H1 (cell line): ENCODE measurements around the gene C16orf54. TPM values are rescaled to one million over a fixed set of nuclear protein-coding genes. Genes with fewer than 3 reads are reported as not detected.

Experiments
- CTCF ChIA-PET: fragments of 300-600 bp; sonication (Branson Sonifier 250); formaldehyde crosslinking; loops from one replicate; lab custom pipeline; 2021; ENCODE audit not compliant: partially characterized antibody; lab: Charles Lee
- POLR2A ChIA-PET: fragments of 300-600 bp; sonication (Branson Sonifier 250); formaldehyde crosslinking; loops from one replicate; lab custom pipeline; 2021; ENCODE audit warnings: inconsistent platforms; ENCODE audit not compliant: partially characterized antibody; lab: Charles Lee
- DNase-seq, 2 experiments: peaks; one replicate each; pipeline versions ENCODE4 v3.0.0 to v3.0.0-alpha.2; 2010 to 2022; ENCODE audit warnings: low spot score in 2 of 2, low read depth in 1 of 2, mixed read lengths in 1 of 2
- FAIRE-seq: peaks from 2 replicates; lab custom pipeline; 2011; peaks lifted over from hg19 to GRCh38; lab: Jason Lieb, UNC
- H2AFZ ChIP-seq: 2 replicates; pipeline ENCODE4 v1.8.1; 2012; ENCODE audit warnings: low read length, inconsistent platforms
- H2AK5ac ChIP-seq: 2 replicates; pipeline ENCODE4 v1.6.1; 2013; ENCODE audit warnings: low read depth, low read length
- H2BK120ac ChIP-seq: replicated peaks from 2 replicates; pipeline ENCODE3; 2013; ENCODE audit warnings: low read depth, low read length, inconsistent platforms
- H2BK12ac ChIP-seq: 2 replicates; pipeline ENCODE4 v1.6.1; 2013; ENCODE audit warnings: low read depth, low read length
- H2BK15ac ChIP-seq: 2 replicates; pipeline ENCODE4 v1.6.1; 2013; ENCODE audit warnings: low read length
- H2BK20ac ChIP-seq: 2 replicates; pipeline ENCODE4 v1.6.1; 2013; ENCODE audit warnings: low read length
- H2BK5ac ChIP-seq: 2 replicates; pipeline ENCODE4 v1.6.1; 2013; ENCODE audit warnings: low read depth, low read length
- H3K14ac ChIP-seq: 2 replicates; pipeline ENCODE4 v1.6.1; 2013; ENCODE audit warnings: inconsistent platforms; ENCODE audit not compliant: insufficient read length
- H3K18ac ChIP-seq: 2 replicates; pipeline ENCODE4 v1.6.1; 2013; ENCODE audit warnings: low read length; ENCODE audit errors: extremely low read depth
- H3K23ac ChIP-seq: 2 replicates; pipeline ENCODE4 v1.6.1; 2013; ENCODE audit warnings: inconsistent platforms; ENCODE audit not compliant: insufficient read length
- H3K23me2 ChIP-seq: 2 replicates; pipeline ENCODE4 v1.6.1; 2013; ENCODE audit warnings: low read depth, low read length
- H3K27ac ChIP-seq: 2 replicates; pipeline ENCODE4 v1.6.1; 2011; ENCODE audit warnings: low read depth, low read length, inconsistent platforms
- H3K27me3 ChIP-seq, 4 experiments: replicated peaks in 1 of 4; 1 replicate in 1 of 4; 2 replicates in 3 of 4; pipeline versions ENCODE4 v1.6.1 to v1.8.1; 2011 to 2013; ENCODE audit warnings: low read length in 3 of 4, mild to moderate bottlenecking in 3 of 4, inconsistent platforms in 2 of 4, mixed read lengths in 2 of 4, moderate library complexity in 1 of 4; ENCODE audit not compliant: control insufficient read depth in 3 of 4, insufficient read depth in 3 of 4; ENCODE audit errors: extremely low read depth in 1 of 4
- H3K36me3 ChIP-seq, 4 experiments: 2 replicates each; pipeline versions ENCODE4 v1.6.1 to v1.8.1; 2011 to 2013; ENCODE audit warnings: mild to moderate bottlenecking in 4 of 4, low read length in 3 of 4, moderate library complexity in 2 of 4, control low read depth in 1 of 4, inconsistent platforms in 1 of 4; ENCODE audit not compliant: insufficient read depth in 4 of 4, control insufficient read depth in 2 of 4
- H3K4ac ChIP-seq: replicated peaks from 2 replicates; pipeline ENCODE3; 2013; ENCODE audit warnings: low read length, low read depth, mixed read lengths, inconsistent platforms; ENCODE audit not compliant: insufficient read length
- H3K4me1 ChIP-seq, 4 experiments: replicated peaks in 1 of 4; 1 replicate in 1 of 4; 2 replicates in 3 of 4; pipeline versions ENCODE4 v1.6.1 to v1.8.1; 2011 to 2013; ENCODE audit warnings: low read length in 3 of 4, inconsistent platforms in 2 of 4, mixed read lengths in 1 of 4; ENCODE audit not compliant: insufficient read depth in 4 of 4, control insufficient read depth in 3 of 4
- H3K4me2 ChIP-seq, 2 experiments: 2 replicates each; pipeline versions ENCODE4 v1.6.1 to v1.8.1; 2011 to 2013; ENCODE audit warnings: low read depth in 2 of 2, low read length in 2 of 2, control low read depth in 1 of 2, inconsistent platforms in 1 of 2, mild to moderate bottlenecking in 1 of 2; ENCODE audit not compliant: insufficient read depth in 1 of 2
- H3K4me3 ChIP-seq, 4 experiments: fragments of 200-600, 300-600 bp in 1 of 4; sonication (generic), shearing (Covaris generic), sonication (Bioruptor Twin) in 1 of 4; 2 replicates each; pipeline versions ENCODE4 v1.5.1 to v1.8.1; 2011 to 2016; ENCODE audit warnings: low read length in 4 of 4, low read depth in 3 of 4, control low read depth in 2 of 4, inconsistent platforms in 2 of 4, mild to moderate bottlenecking in 2 of 4, mixed read lengths in 1 of 4, moderate library complexity in 1 of 4; ENCODE audit not compliant: insufficient read depth in 2 of 4; ENCODE audit errors: extremely low read depth in 1 of 4
- H3K56ac ChIP-seq: replicated peaks from 2 replicates; pipeline ENCODE3; 2013; ENCODE audit warnings: low read depth, mild to moderate bottlenecking, mixed read lengths, low read length, inconsistent platforms; ENCODE audit not compliant: insufficient read length
- H3K79me1 ChIP-seq: 2 replicates; pipeline ENCODE4 v1.6.1; 2013; ENCODE audit warnings: low read depth, low read length, control low read depth
- H3K79me2 ChIP-seq, 2 experiments: 2 replicates each; pipeline versions ENCODE4 v1.6.1 to v1.8.1; 2012 to 2013; ENCODE audit warnings: low read length in 2 of 2, mild to moderate bottlenecking in 2 of 2, inconsistent platforms in 1 of 2; ENCODE audit not compliant: insufficient read depth in 2 of 2, control insufficient read depth in 1 of 2
- H3K9ac ChIP-seq, 4 experiments: replicated peaks in 1 of 4; 1 replicate in 1 of 4; 2 replicates in 3 of 4; pipeline versions ENCODE4 v1.6.1 to v1.8.1; 2011 to 2013; ENCODE audit warnings: low read depth in 3 of 4, low read length in 3 of 4, control low read depth in 2 of 4, mild to moderate bottlenecking in 2 of 4, moderate library complexity in 2 of 4, inconsistent platforms in 1 of 4; ENCODE audit errors: extremely low read depth in 1 of 4
- H3K9me3 ChIP-seq, 2 experiments: 2 replicates each; pipeline versions ENCODE4 v1.6.1 to v1.8.1; 2012 to 2013; ENCODE audit warnings: mild to moderate bottlenecking in 2 of 2, moderate library complexity in 2 of 2, control low read depth in 1 of 2, inconsistent platforms in 1 of 2, low read depth in 1 of 2, low read length in 1 of 2, mixed read lengths in 1 of 2; ENCODE audit not compliant: insufficient read depth in 2 of 2
- H4K20me1 ChIP-seq, 2 experiments: replicated peaks in 1 of 2; 2 replicates each; pipeline versions ENCODE3 to v1.8.1; 2011 to 2013; ENCODE audit warnings: inconsistent platforms in 2 of 2, low read length in 2 of 2, mild to moderate bottlenecking in 1 of 2; ENCODE audit not compliant: insufficient read depth in 2 of 2, control insufficient read depth in 1 of 2
- H4K5ac ChIP-seq: 2 replicates; pipeline ENCODE4 v1.6.1; 2013; ENCODE audit warnings: low read length, low read depth, mixed read lengths, inconsistent platforms; ENCODE audit not compliant: insufficient read length
- H4K8ac ChIP-seq: 2 replicates; pipeline ENCODE4 v1.8.0; 2013; ENCODE audit warnings: mild to moderate bottlenecking, moderate library complexity, low read length, inconsistent platforms; ENCODE audit not compliant: insufficient read depth; ENCODE audit errors: extremely low read depth
- H4K91ac ChIP-seq: replicated peaks from 2 replicates; pipeline ENCODE3; 2013; ENCODE audit warnings: low read length, mixed read lengths, inconsistent platforms; ENCODE audit not compliant: insufficient read length
- EGR1 ChIP-seq: IDR thresholded peaks from 2 replicates; pipeline ENCODE4 v1.6.1; 2011; ENCODE audit warnings: low read depth, low read length, borderline replicate concordance
- EZH2 ChIP-seq: fragments of 200-600 bp; sonication (generic); IDR thresholded peaks from 2 replicates; pipeline ENCODE4 v1.7.1; 2012; ENCODE audit warnings: low read depth, mild to moderate bottlenecking, moderate library complexity, low read length, inconsistent platforms; ENCODE audit not compliant: severe bottlenecking
- HDAC6 ChIP-seq: IDR thresholded peaks from one replicate; pipeline ENCODE4 v1.7.1; 2012; ENCODE audit warnings: low read depth, mild to moderate bottlenecking, inconsistent platforms, low read length, moderate library complexity
- NRF1 ChIP-seq: IDR thresholded peaks from 2 replicates; pipeline ENCODE4 v1.6.1; 2011; ENCODE audit warnings: mild to moderate bottlenecking, low read depth, low read length, improper control_type of control experiment
- SRF ChIP-seq: IDR thresholded peaks from 2 replicates; pipeline ENCODE4 v1.6.1; 2011; ENCODE audit warnings: mild to moderate bottlenecking, low read depth, low read length, moderate library complexity
- TAF1 ChIP-seq: IDR thresholded peaks from 2 replicates; pipeline ENCODE4 v1.6.1; 2011; ENCODE audit warnings: mild to moderate bottlenecking, low read depth, low read length
- TEAD4 ChIP-seq: IDR thresholded peaks from 2 replicates; pipeline ENCODE4 v1.6.1; 2012; ENCODE audit warnings: low read depth, low read length, inconsistent platforms, mixed read lengths
- whole genome bisulfite sequencing, 2 experiments: shearing (Covaris generic) in 1 of 2; methylation state at CpG; one replicate each; pipeline versions ENCODE4 v1.1.6 to v1.1.7; 2013 to 2015; ENCODE audit warnings: low lambda C conversion rate in 2 of 2, mixed read lengths in 2 of 2, inconsistent platforms in 1 of 2, low coverage in 1 of 2, missing lambda C conversion rate in 1 of 2; ENCODE audit not compliant: insufficient replicate concordance in 2 of 2, insufficient coverage in 1 of 2, insufficient read length in 1 of 2; ENCODE audit errors: extremely low coverage in 1 of 2, missing lambda C conversion rate in 1 of 2; 5-methylcytosine and 5-hydroxymethylcytosine counted together
- polyA plus RNA-seq, 7 experiments: library from polyadenylated mRNA; depleted of rRNA in 3 of 7; stranded (reverse) in 5 of 7; unstranded in 2 of 7; fragments of >200 nt in 5 of 7; fragments of 200-250 nt in 2 of 7; gene quantifications; 1 replicate in 5 of 7; 2 replicates in 1 of 7; 4 replicates in 1 of 7; pipeline versions ENCODE4 v1.2.1 to v1.2.3, GENCODE V29; 2011 to 2013; ENCODE audit warnings: missing spikeins in 2 of 7, mixed read lengths in 2 of 7
- total RNA-seq: library from RNA; stranded (reverse); fragmentation: NEBNext Ultra II Directional; extraction: Animal tissue kit (Norgen Biotek cat#: 25700); gene quantifications from 2 replicates; pipeline ENCODE4 v1.2.1, GENCODE V29; 2021
- TF ChIP-seq, protein P1 (sequence below), 3 experiments: IDR thresholded peaks; 1 replicate in 2 of 3; 2 replicates in 1 of 3; pipeline versions ENCODE4 v1.5.1 to v1.6.1; 2011; ENCODE audit warnings: low read length in 3 of 3, mild to moderate bottlenecking in 3 of 3, inconsistent platforms in 2 of 3, low read depth in 1 of 3, moderate library complexity in 1 of 3; ENCODE audit not compliant: insufficient read depth in 1 of 3; ENCODE audit errors: control extremely low read depth in 1 of 3

The C16orf54 gene
- total and polyA plus RNA-seq, 2 of the 8 experiments (the other 6 are each of a cell fraction or from before 2014, with no cell fraction given) = not detected

DNA sequence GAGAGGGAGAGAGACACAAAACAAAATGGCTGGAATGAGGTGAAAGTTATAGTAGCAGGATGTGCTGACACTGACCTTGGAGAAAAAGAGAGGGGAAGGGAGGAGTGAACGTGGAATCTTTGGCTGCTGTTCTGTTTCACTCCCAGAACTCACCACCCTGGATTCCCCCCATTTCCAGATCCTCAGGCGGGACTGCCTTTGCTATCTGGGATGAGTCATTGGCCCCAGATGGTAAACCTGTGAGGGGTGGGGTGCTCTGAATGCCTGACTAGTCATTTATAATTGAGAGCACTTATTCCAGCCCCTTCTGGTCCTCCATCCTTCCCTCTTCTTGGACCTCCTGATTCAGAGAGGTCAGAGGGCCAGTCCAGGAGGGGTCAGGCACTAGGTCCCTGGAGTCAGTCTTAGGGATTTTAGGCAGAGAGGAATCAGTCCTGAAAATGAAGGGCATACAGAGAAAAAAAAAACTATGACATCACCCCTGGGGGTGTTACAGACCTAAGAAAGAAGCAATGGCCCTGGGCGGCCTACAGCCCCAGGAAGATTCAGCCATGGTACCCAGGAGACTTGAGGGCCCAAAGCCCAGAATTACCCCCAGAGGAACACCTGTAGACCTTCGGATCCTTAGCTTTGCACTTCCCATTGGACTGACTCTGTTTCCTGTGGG lies 30.1 kb upstream of the C16orf54 start:
- Histone ChIP-seq H3K79me1 (no peaks in the 10 kb centered on the region), H3K18ac (no peak overlapping the region), H2AFZ (no peak overlapping the region), H3K4ac (no peak overlapping the region), H2BK120ac (no peak overlapping the region), H3K27me3 (peaks cover 0 to 2% (median 0%) of the 10 kb centered on the region in 4 experiments; a peak in 1 of 7 replicates), H3K27ac (no peak overlapping the region), H3K36me3 (no peaks in the 10 kb centered on the region), H3K9ac (no peak overlapping the region), H3K4me2 (no peak overlapping the region), H2BK5ac (no peak overlapping the region), H4K20me1 (no peaks in the 10 kb centered on the region)
- 70% methylated on average over 4 of the region's 4 CpGs; no CpG with 5 or more reads in 1 of the 2 experiments for WGBS, 2 experiments
- TF ChIP-seq SRF = no peak
- TF ChIP-seq NRF1 = no peak
- TF ChIP-seq, protein P1, sequence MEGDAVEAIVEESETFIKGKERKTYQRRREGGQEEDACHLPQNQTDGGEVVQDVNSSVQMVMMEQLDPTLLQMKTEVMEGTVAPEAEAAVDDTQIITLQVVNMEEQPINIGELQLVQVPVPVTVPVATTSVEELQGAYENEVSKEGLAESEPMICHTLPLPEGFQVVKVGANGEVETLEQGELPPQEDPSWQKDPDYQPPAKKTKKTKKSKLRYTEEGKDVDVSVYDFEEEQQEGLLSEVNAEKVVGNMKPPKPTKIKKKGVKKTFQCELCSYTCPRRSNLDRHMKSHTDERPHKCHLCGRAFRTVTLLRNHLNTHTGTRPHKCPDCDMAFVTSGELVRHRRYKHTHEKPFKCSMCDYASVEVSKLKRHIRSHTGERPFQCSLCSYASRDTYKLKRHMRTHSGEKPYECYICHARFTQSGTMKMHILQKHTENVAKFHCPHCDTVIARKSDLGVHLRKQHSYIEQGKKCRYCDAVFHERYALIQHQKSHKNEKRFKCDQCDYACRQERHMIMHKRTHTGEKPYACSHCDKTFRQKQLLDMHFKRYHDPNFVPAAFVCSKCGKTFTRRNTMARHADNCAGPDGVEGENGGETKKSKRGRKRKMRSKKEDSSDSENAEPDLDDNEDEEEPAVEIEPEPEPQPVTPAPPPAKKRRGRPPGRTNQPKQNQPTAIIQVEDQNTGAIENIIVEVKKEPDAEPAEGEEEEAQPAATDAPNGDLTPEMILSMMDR (IDR thresholded peaks at IDR 0.05; ENCODE audit: control extremely low read depth in 1 of 3, insufficient read depth in 1 of 3, low read depth in 1 of 3, low read length in 3 of 3) = no peak
- TF ChIP-seq TAF1 = no peak
- no peak for TF ChIP-seq TEAD4
- no peak for TF ChIP-seq EGR1
- TF ChIP-seq EZH2 = no peak
- TF ChIP-seq HDAC6 = no peak
- TF ChIP-seq, all 59 proteins: peak for 0
- no peak overlapping the region for H3K4me3 ChIP-seq
- H4K8ac ChIP-seq = no peak overlapping the region
- no peak overlapping the region for H4K91ac ChIP-seq
- H3K79me2 ChIP-seq = no peaks in the 10 kb centered on the region
- H2BK12ac ChIP-seq = 0 out of 2 replicates have a peak overlapping the region, but pooled peaks have one; percentile 39
- POLR2A ChIA-PET = no interaction called here
- CTCF ChIA-PET = interaction anchor here (0.9 kb wide), 1 partner anchor 9 kb away, joined by 3 read pairs; no protein-coding TSS in a partner anchor
- no peaks in the 10 kb centered on the region for H3K9me3 ChIP-seq
- no peak overlapping the region for H3K14ac ChIP-seq
- H3K23ac ChIP-seq = no peak overlapping the region
- H4K5ac ChIP-seq = no peak overlapping the region
- no peak overlapping the region for H2BK20ac ChIP-seq
- DNase-seq = no peak
- FAIRE-seq = no peak
- no peak overlapping the region for H2BK15ac ChIP-seq
- H3K56ac ChIP-seq = no peak overlapping the region
- H2AK5ac ChIP-seq = no peak overlapping the region; the same call in 1 of the 2 replicates
- H3K4me1 ChIP-seq = no peaks in the 10 kb centered on the region
- no peaks in the 10 kb centered on the region for H3K23me2 ChIP-seq
